GM18508 (cell line): ENCODE measurements around the gene ZNF202.
"Not testable (repeated sequence)": the region's sequence is repeated elsewhere in the genome, so short reads cannot be mapped to it uniquely, and the experiment has no call there.

Experiments used
- ATAC-seq: cut with Tn5 transposase; IDR thresholded peaks from one replicate; pipeline ENCODE4 v1.9.1; 2021; ENCODE audit warnings: moderate number of reproducible peaks; ENCODE audit not compliant: insufficient read depth, unreplicated experiment

ZNF202 gene

GRCh38 chr11:123742031-123742723 is 717 bp upstream of the ZNF202 start:
- peak; percentile 5 for ATAC-seq

GRCh38 chr11:123740787-123741158 is 687 bp downstream of the ZNF202 start:
- no peak for ATAC-seq

GRCh38 chr11:123738374-123738773 is 3.1 kb downstream of the ZNF202 start:
- ATAC-seq: no peak

GRCh38 chr11:123736769-123737168 is 4.7 kb downstream of the ZNF202 start:
- no peak for ATAC-seq

GRCh38 chr11:123729602-123730001 is 11.9 kb downstream of the ZNF202 start:
- no peak for ATAC-seq

- ATAC-seq: no peak
Observed at GRCh38 chr11:123725995-123726655, 15.3 kb downstream of the ZNF202 start.

GRCh38 chr11:123719452-123719851 is 22.0 kb downstream of the ZNF202 start:
- no peak for ATAC-seq

GRCh38 chr11:123718469-123718868 is 23.0 kb downstream of the ZNF202 start:
- ATAC-seq: no peak

GRCh38 chr11:123718063-123718462 is 23.4 kb downstream of the ZNF202 start:
- ATAC-seq: no peak

GRCh38 chr11:123712627-123713026 is 28.8 kb downstream of the ZNF202 start:
- not testable (repeated sequence) for ATAC-seq

- no peak for ATAC-seq
Observed at GRCh38 chr11:123707606-123708205, 33.8 kb downstream of the ZNF202 start.

- ATAC-seq: no peak
Observed at GRCh38 chr11:123707206-123707605, 34.3 kb downstream of the ZNF202 start.

GRCh38 chr11:123704341-123704740 is 37.1 kb downstream of the ZNF202 start:
- ATAC-seq: no peak

- ATAC-seq: no peak
Observed at GRCh38 chr11:123702696-123703095, 38.8 kb downstream of the ZNF202 start.

- no peak for ATAC-seq
Observed at GRCh38 chr11:123702139-123702538, 39.3 kb downstream of the ZNF202 start.

- no peak for ATAC-seq
Observed at GRCh38 chr11:123700772-123701171, 40.7 kb downstream of the ZNF202 start.

- no peak for ATAC-seq
Observed at GRCh38 chr11:123698546-123699127, 42.8 kb downstream of the ZNF202 start.

- no peak for ATAC-seq
Observed at GRCh38 chr11:123696183-123696582, 45.3 kb downstream of the ZNF202 start.

- ATAC-seq: no peak
Observed at GRCh38 chr11:123695231-123695630, 46.2 kb downstream of the ZNF202 start.

- ATAC-seq: no peak
Observed at GRCh38 chr11:123694551-123694950, 46.9 kb downstream of the ZNF202 start.

GRCh38 chr11:123692961-123693360 is 48.5 kb downstream of the ZNF202 start:
- ATAC-seq: no peak
